Upper lobe of right lung (tissue), 1 donor: Measurements from ENCODE around the gene MTRF1L. TPM values are rescaled to one million over a fixed set of nuclear protein-coding genes. Genes with fewer than 3 reads are reported as not detected.
"Not testable (repeated sequence)": the region's sequence is repeated elsewhere in the genome, so short reads cannot be mapped to it uniquely, and the experiment has no call there.

Source experiments
- ATAC-seq: fragments of 200-7000 bp; cut with Tn5 transposase; one replicate; pipeline ENCODE4 v1.9.1; 2020; ENCODE audit warnings: mild to moderate bottlenecking, moderate library complexity
- DNase-seq: peaks from one replicate; pipeline ENCODE4 v3.0.0-alpha.2; 2020
- H3K27ac ChIP-seq: fragments of 200-600 bp; one replicate; pipeline ENCODE4 v1.8.0; 2022
- H3K27me3 ChIP-seq: fragments of 200-600 bp; one replicate; pipeline ENCODE4 v1.8.0; 2022; ENCODE audit warnings: mild to moderate bottlenecking
- H3K36me3 ChIP-seq: fragments of 200-600 bp; one replicate; pipeline ENCODE4 v1.8.0; 2022
- H3K4me1 ChIP-seq: fragments of 200-600 bp; one replicate; pipeline ENCODE4 v1.8.0; 2022
- H3K4me3 ChIP-seq: fragments of 200-600 bp; one replicate; pipeline ENCODE4 v1.8.0; 2022; ENCODE audit warnings: mild to moderate bottlenecking
- H3K9me3 ChIP-seq: fragments of 200-600 bp; one replicate; pipeline ENCODE4 v1.8.0; 2022
- CTCF ChIP-seq: fragments of 200-600 bp; IDR thresholded peaks from one replicate; pipeline ENCODE4 v1.8.0; 2022; ENCODE audit warnings: antibody characterized with exemption
- intact Hi-C: fragments of 100-400 bp; cut with DNase I; formaldehyde crosslinking; loops from one replicate; pipeline ENCODE4 v1.11.0; 2022
- total RNA-seq: library from RNA; stranded (reverse); fragmentation: NEBNext Ultra II Directional; extraction: Animal tissue kit (Norgen Biotek cat#: 25700); gene quantifications from one replicate; pipeline ENCODE4 v1.2.1, GENCODE V29; 2021
- donor health status: DM: no; HTN: yes; CAD: no; lungs with severe emphysema.

Gene MTRF1L
- total RNA-seq, 1 donor from 2014 or later, result 17.9 TPM

- ATAC-seq (no peak), DNase-seq (no peak)
- Histone ChIP-seq H3K27ac (no peak overlapping the region), H3K4me3 (no peak overlapping the region), H3K27me3 (no peaks in the 10 kb centered on the region), H3K4me1 (no peaks in the 10 kb centered on the region), H3K36me3 (no peaks in the 10 kb centered on the region), H3K9me3 (no peaks in the 10 kb centered on the region)
- TF ChIP-seq CTCF, result no peak
- intact Hi-C loops, result no loop called here
Measured at GRCh38 chr6:153012856-153013255, 10.3 kb upstream of the MTRF1L start.

GRCh38 chr6:153003366-153003690 is 819 bp upstream of the MTRF1L start:
- H3K9me3 ChIP-seq, result no peaks in the 10 kb centered on the region
- DNase-seq, result no peak
- no peak for TF ChIP-seq CTCF
- H3K4me1 ChIP-seq, result peaks cover 22% of the 10 kb centered on the region
- no peak for ATAC-seq
- intact Hi-C loops, result no loop called here
- H3K27me3 ChIP-seq, result no peaks in the 10 kb centered on the region
- peaks cover 3% of the 10 kb centered on the region for H3K36me3 ChIP-seq
- H3K4me3 ChIP-seq, result peak overlapping the region; percentile 72
- peak overlapping the region; percentile 86 for H3K27ac ChIP-seq

GRCh38 chr6:153001767-153002612 is 519 bp downstream of the MTRF1L start:
- Histone ChIP-seq H3K4me1 (peaks cover 22% of the 10 kb centered on the region), H3K27ac (peak overlapping the region; percentile 86), H3K9me3 (no peaks in the 10 kb centered on the region), H3K27me3 (no peaks in the 10 kb centered on the region), H3K36me3 (peaks cover 14% of the 10 kb centered on the region), H3K4me3 (peak overlapping the region; percentile 72)
- ATAC-seq, result peak; percentile 37
- DNase-seq, result no peak
- intact Hi-C loops, result no loop called here
- TF ChIP-seq CTCF, result no peak

- H3K4me1 ChIP-seq, result peaks cover 22% of the 10 kb centered on the region
- H3K4me3 ChIP-seq, DNase-seq, ATAC-seq, H3K27ac ChIP-seq, H3K27me3 ChIP-seq, intact Hi-C loops, H3K9me3 ChIP-seq: not testable (repeated sequence)
- H3K36me3 ChIP-seq, result peaks cover 26% of the 10 kb centered on the region
Measured at GRCh38 chr6:153000790-153001189, 1.7 kb downstream of the MTRF1L start.

GRCh38 chr6:153000243-153000642 is 2.3 kb downstream of the MTRF1L start:
- DNase-seq (no peak), ATAC-seq (no peak)
- peaks cover 22% of the 10 kb centered on the region for H3K4me1 ChIP-seq
- no peaks in the 10 kb centered on the region for H3K9me3 ChIP-seq
- H3K36me3 ChIP-seq, result peaks cover 28% of the 10 kb centered on the region
- H3K4me3 ChIP-seq, result no peak overlapping the region
- no peak overlapping the region for H3K27ac ChIP-seq
- no peak for TF ChIP-seq CTCF
- H3K27me3 ChIP-seq, result no peaks in the 10 kb centered on the region
- intact Hi-C loops, result no loop called here

- H3K27me3 ChIP-seq, DNase-seq, H3K9me3 ChIP-seq, ATAC-seq, intact Hi-C loops, H3K27ac ChIP-seq, H3K4me3 ChIP-seq: not testable (repeated sequence)
- Histone ChIP-seq H3K36me3 (peaks cover 33% of the 10 kb centered on the region), H3K4me1 (peaks cover 22% of the 10 kb centered on the region)
Measured at GRCh38 chr6:152999538-152999937, 3.0 kb downstream of the MTRF1L start.
